ENCODE measurements around the gene PCYT1A.

Gene PCYT1A

DNA sequence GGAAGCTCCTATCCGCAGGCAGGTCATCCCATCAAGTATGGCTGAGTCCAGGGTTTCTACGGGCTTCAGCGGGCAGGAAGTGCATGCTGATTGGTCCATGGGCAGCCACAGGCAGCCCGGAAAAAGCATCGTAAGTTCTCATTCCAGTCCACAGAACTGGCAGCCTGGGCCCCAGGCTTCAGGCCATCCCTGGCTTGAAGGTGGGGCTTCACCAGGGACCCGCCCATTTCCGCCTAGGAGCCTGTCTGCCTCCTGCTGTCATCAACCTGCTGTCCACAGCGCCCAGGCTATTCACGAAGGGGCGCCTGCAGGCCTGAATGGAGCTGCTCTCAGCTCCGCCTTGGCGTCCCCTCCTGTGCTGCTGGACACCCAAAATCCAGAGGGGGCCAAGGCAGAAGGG, 13.9 kb downstream of the PCYT1A start:
- DNase-seq (ENCODE audit: low spot score): no peak
- TF ChIP-seq, protein P1, sequence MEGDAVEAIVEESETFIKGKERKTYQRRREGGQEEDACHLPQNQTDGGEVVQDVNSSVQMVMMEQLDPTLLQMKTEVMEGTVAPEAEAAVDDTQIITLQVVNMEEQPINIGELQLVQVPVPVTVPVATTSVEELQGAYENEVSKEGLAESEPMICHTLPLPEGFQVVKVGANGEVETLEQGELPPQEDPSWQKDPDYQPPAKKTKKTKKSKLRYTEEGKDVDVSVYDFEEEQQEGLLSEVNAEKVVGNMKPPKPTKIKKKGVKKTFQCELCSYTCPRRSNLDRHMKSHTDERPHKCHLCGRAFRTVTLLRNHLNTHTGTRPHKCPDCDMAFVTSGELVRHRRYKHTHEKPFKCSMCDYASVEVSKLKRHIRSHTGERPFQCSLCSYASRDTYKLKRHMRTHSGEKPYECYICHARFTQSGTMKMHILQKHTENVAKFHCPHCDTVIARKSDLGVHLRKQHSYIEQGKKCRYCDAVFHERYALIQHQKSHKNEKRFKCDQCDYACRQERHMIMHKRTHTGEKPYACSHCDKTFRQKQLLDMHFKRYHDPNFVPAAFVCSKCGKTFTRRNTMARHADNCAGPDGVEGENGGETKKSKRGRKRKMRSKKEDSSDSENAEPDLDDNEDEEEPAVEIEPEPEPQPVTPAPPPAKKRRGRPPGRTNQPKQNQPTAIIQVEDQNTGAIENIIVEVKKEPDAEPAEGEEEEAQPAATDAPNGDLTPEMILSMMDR (IDR thresholded peaks at IDR 0.05; ENCODE audit: borderline replicate concordance, control extremely low read depth, extremely low read depth, insufficient read depth, missing control alignments): no peak
- in situ Hi-C loops (cut with MboI; ENCODE audit: low sequenced_read_pairs, unreplicated experiment): no loop called here

DNA sequence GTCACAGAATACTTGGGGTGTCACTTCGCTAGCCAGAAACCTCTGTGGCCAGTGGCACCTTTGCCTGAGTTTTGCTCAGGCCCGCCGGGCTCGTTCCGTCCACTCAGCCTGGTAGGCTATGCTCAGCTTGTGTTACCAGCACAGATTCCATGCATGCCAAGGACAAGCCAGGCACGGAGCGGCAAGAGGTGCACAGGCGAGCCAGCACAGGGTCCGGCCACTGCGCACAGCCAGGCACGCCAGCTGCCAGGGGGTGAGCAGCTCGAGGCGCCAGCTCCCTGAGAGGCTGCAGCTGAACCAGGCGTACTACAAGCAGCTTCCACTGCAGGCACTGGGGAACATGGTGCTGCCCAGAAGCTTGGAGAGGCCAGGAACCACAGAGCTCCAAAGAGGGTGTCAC, 14.7 kb downstream of the PCYT1A start:
- in situ Hi-C loops (cut with MboI; ENCODE audit: low sequenced_read_pairs, unreplicated experiment): no loop called here
- TF ChIP-seq, protein P1 (IDR thresholded peaks at IDR 0.05; ENCODE audit: borderline replicate concordance, control extremely low read depth, extremely low read depth, insufficient read depth, missing control alignments): no peak
- DNase-seq (ENCODE audit: low spot score): no peak

DNA sequence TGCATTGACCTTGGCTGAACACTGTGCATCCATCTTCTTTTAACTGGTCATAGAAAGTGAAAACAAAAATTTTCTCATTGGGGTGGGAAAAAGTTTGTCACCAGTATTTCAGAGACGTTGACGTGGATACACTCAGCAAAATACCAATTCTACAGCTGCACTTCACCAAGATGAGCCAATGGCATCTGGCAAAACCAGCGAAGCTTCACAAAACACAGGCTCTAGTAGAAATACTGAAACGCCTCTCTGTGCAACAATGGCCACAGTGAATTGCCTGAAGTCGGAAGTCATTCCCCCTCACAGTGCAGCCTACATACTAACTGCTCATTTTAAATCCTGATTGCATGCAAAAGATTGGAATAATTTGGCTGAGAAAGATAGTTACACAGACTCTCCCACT, 17.0 kb downstream of the PCYT1A start:
- no peak for DNase-seq (ENCODE audit: low spot score)
- in situ Hi-C loops (cut with MboI; ENCODE audit: low sequenced_read_pairs, unreplicated experiment): no loop called here
- TF ChIP-seq, protein P1 (IDR thresholded peaks at IDR 0.05; ENCODE audit: borderline replicate concordance, control extremely low read depth, extremely low read depth, insufficient read depth, missing control alignments): no peak

DNA sequence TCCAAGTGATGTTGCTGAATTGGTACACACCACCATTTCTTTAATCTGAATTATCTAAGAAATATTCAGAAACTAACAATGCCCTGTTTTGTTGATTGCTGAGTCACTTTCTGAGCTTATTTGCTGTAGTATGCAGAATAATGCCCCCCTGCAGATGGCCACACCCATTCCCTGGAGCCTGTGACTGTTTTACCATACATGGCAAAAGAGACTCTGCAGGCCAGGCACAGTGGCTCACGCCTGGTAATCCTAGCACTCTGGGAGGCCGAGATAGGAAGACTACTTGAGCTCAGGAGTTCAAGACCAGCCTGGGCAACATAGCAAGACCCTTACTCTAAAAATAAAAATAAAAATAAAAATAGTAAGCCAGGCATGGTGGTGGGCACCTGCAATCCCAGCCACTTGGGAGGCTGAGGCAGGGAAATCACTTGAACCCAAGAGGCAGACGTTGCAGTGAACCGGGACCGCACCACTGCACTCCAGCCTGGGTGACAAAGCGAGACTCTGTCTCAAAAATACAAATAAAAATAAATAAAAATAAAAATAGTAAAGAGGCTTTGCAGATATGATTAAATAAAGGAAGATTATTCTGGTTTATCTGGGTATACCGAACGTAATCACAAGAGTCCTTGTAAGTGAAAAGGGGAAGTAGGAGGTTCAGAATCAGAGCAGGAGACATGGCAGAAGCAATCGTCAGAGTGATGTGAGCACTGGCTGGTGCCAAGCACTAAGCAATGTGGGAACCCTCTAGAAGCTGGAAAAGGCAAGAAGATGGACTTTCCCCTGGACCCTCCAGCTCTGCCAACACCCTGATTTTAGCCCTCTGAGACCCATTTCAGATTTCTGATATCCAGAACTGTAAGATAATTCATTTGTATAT, 19.0 kb downstream of the PCYT1A start:
- no peak for DNase-seq (ENCODE audit: low spot score)
- TF ChIP-seq, protein P1 (IDR thresholded peaks at IDR 0.05; ENCODE audit: borderline replicate concordance, control extremely low read depth, extremely low read depth, insufficient read depth, missing control alignments): no peak
- in situ Hi-C loops (cut with MboI; ENCODE audit: low sequenced_read_pairs, unreplicated experiment): no loop called here

DNA sequence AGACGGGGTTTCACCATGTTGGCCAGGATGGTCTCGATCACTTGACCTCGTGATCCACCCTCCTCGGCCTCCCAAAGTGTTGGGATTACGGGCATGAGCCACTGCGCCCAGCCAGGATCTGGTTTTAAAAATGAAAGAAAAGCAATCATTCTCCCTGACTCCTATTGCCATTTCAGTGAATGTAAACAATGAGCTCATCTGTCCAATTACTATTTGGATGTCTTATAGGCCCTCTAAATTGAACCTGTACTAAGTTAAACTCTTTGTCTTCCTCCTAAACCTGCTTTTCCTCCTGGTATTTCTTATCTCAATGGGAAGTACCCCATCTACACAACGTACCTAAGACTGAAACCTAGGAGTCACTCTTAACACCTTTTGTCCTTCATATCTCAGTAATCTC, 23.7 kb downstream of the PCYT1A start:
- TF ChIP-seq, protein P1 (IDR thresholded peaks at IDR 0.05; ENCODE audit: borderline replicate concordance, control extremely low read depth, extremely low read depth, insufficient read depth, missing control alignments): no peak
- in situ Hi-C loops (cut with MboI; ENCODE audit: low sequenced_read_pairs, unreplicated experiment): no loop called here
- DNase-seq (ENCODE audit: low spot score): no peak

DNA sequence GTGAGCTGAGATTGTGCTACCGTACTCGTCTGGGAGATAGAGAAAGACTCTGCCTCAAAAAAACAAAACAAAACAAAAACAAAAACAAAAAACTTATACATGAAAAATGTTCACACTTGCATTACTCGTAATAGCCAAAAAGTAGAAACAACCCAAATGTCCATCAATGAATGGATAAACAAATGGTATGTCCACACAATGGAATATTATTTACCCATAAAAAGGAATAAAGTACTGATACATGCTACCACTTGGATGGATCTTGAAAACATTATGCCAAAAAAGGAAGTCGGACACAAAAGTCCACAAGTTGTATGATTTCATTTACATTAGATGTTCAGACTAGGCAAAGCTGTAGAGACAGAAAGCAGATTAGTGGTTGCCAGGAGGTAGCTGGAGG, 26.7 kb downstream of the PCYT1A start:
- no peak for DNase-seq (ENCODE audit: low spot score)
- in situ Hi-C loops (cut with MboI; ENCODE audit: low sequenced_read_pairs, unreplicated experiment): no loop called here
- TF ChIP-seq, protein P1 (IDR thresholded peaks at IDR 0.05; ENCODE audit: borderline replicate concordance, control extremely low read depth, extremely low read depth, insufficient read depth, missing control alignments): no peak
